ENCODE data around the gene TEKT2. TPM values are rescaled to one million over a fixed set of nuclear protein-coding genes. Genes with fewer than 3 reads are reported as not detected.

The TEKT2 gene, protein sequence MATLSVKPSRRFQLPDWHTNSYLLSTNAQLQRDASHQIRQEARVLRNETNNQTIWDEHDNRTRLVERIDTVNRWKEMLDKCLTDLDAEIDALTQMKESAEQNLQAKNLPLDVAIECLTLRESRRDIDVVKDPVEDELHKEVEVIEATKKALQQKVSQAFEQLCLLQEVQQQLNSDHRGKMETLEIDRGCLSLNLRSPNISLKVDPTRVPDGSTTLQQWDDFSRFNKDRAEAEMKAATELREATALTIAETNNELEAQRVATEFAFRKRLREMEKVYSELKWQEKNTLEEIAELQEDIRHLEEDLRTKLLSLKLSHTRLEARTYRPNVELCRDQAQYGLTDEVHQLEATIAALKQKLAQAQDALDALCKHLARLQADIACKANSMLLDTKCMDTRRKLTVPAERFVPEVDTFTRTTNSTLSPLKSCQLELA
- 0.08 TPM in 1 of 2 replicates, not detected in the other for polyA plus RNA-seq (2011; rRNA removed)
- 0.04 TPM in 1 of 2 replicates, not detected in the other for polyA plus RNA-seq (2012; cell fraction: cytosol; rRNA removed)
- polyA plus RNA-seq (2012; cell fraction: nucleus; rRNA removed) = 0.06 and 0.29 TPM in 2 replicates
- polyA plus RNA-seq (2017; fragmentation: RNase III; extraction: RNeasy Plus Mini Kit Qiagen cat#74134 plus additional on column Dnase treatment) = 0.05 to 0.12 TPM in 2 of 3 replicates, not detected in the other
- not detected in 2 replicates for polyA minus RNA-seq (2011; rRNA and poly(A)+ RNA removed)

- no peaks in the 10 kb centered on the region for H3K9me3 ChIP-seq
- WGBS (ENCODE audit: missing lambda C conversion rate) = 87% methylated on average over 29 of the region's 59 CpGs
- no peak within 1 kb of the TSS for H3K4me3 ChIP-seq
- CTCF ChIA-PET = no interaction called here
- no peak within 1 kb of the TSS for H3K27ac ChIP-seq
- no peak within 1 kb of the TSS for H3K4me2 ChIP-seq
- ATAC-seq = no peak
- H3K4me1 ChIP-seq = no peaks in the 10 kb centered on the region
- POLR2A ChIA-PET = no interaction called here
- DNase-seq (ENCODE audit: low read depth in 1 of 2, low spot score in 1 of 2) = no peak
- TF ChIP-seq ZFP36 (IDR thresholded peaks at IDR 0.05; ENCODE audit: borderline replicate concordance, partially characterized antibody) (no peak), ESRRA (IDR thresholded peaks at IDR 0.05; ENCODE audit: borderline replicate concordance, low read length) (no peak)
- TF ChIP-seq, protein P1, sequence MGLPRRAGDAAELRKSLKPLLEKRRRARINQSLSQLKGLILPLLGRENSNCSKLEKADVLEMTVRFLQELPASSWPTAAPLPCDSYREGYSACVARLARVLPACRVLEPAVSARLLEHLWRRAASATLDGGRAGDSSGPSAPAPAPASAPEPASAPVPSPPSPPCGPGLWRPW (IDR thresholded peaks at IDR 0.05) = no peak
- FAIRE-seq = no peak
These were observed at the start of gene TEKT2 for GRCh38 chr1:36083635-36084496. TSS of gene TEKT2 (plus strand) at chr1:36084094. CDS start at chr1:36084922, 828 bp downstream.

DNA sequence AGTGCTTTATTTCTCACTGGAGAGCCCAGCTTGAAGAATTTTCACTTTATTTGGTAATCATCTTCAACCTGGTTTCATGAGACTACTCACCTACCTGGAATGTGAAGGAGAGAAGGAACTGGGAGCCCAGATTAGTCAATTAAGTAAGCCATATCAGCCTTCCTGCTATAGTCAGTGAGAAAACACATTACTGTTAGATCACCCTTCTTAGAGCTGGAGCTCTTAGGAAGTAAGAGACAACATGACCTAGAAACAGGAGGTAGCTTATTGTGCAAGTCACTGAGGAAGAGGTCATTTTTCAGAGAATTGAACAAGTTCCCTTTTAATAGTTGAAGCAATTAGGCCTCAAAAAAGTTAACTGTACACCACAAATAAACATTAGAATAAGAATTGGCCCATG lies 49.2 kb upstream of the TEKT2 start:
- FAIRE-seq (no peak), ATAC-seq (peak in 1 of 2 experiments; percentile 33; a peak in 2 of 6 replicates), DNase-seq (ENCODE audit: low read depth in 1 of 2, low spot score in 1 of 2) (peak; percentile 2 to 21)
- Histone ChIP-seq H3K4me2 (no peak overlapping the region), H3K4me1 (peaks cover 6% of the 10 kb centered on the region; the same call in 1 of the 3 replicates), H3K9me3 (no peaks in the 10 kb centered on the region), H3K27ac (no peak overlapping the region), H3K4me3 (no peak overlapping the region)
- CTCF ChIA-PET = no interaction called here
- TF ChIP-seq HOXA7 (CRISPR knock-in tag; IDR thresholded peaks at IDR 0.05) (no peak), CBX2 (IDR thresholded peaks at IDR 0.05; ENCODE audit: borderline replicate concordance, low read depth) (no peak), POLR2AphosphoS2 (conservative IDR thresholded peaks at IDR 0.05; ENCODE audit: low read length) (no peak)
- POLR2A ChIA-PET = no interaction called here

GRCh38 chr1:36035154-36035553 lies 48.7 kb upstream of the TEKT2 start:
- ChIA-PET POLR2A (no interaction called here), CTCF (no interaction called here)
- H3K4me1 ChIP-seq = peaks cover 6% of the 10 kb centered on the region; the same call in 1 of the 3 replicates
- FAIRE-seq (no peak), DNase-seq (ENCODE audit: low read depth in 1 of 2, low spot score in 1 of 2) (no peak), ATAC-seq (no peak)
- 78% methylated on average over 3 of the region's 3 CpGs for WGBS (ENCODE audit: missing lambda C conversion rate)
- H3K4me2 ChIP-seq = no peak overlapping the region
- no peak overlapping the region for H3K4me3 ChIP-seq
- no peak overlapping the region for H3K27ac ChIP-seq
- TF ChIP-seq ATOH8 (CRISPR knock-in tag; IDR thresholded peaks at IDR 0.05; ENCODE audit: low read depth) = no peak
- TF ChIP-seq RCOR1 (IDR thresholded peaks at IDR 0.05; ENCODE audit: low read depth, low read length) = no peak
- TF ChIP-seq ZSCAN20 (CRISPR knock-in tag; IDR thresholded peaks at IDR 0.05) = no peak
- no peak for TF ChIP-seq MYC (IDR thresholded peaks at IDR 0.05; ENCODE audit: borderline replicate concordance, low read length)
- no peak for TF ChIP-seq PHF8 (IDR thresholded peaks at IDR 0.05; ENCODE audit: borderline replicate concordance, low read depth)
- no peak for TF ChIP-seq FOSB (CRISPR knock-in tag; IDR thresholded peaks at IDR 0.05)
- TF ChIP-seq, protein P2, sequence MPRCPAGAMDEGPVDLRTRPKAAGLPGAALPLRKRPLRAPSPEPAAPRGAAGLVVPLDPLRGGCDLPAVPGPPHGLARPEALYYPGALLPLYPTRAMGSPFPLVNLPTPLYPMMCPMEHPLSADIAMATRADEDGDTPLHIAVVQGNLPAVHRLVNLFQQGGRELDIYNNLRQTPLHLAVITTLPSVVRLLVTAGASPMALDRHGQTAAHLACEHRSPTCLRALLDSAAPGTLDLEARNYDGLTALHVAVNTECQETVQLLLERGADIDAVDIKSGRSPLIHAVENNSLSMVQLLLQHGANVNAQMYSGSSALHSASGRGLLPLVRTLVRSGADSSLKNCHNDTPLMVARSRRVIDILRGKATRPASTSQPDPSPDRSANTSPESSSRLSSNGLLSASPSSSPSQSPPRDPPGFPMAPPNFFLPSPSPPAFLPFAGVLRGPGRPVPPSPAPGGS (IDR thresholded peaks at IDR 0.05) = no peak
- TF ChIP-seq CBX2 (IDR thresholded peaks at IDR 0.05; ENCODE audit: borderline replicate concordance, low read depth) = no peak
- TF ChIP-seq EHMT2 (IDR thresholded peaks at IDR 0.05; ENCODE audit: low read depth) = no peak
- no peak for TF ChIP-seq HOXB5 (CRISPR knock-in tag; IDR thresholded peaks at IDR 0.05)
- no peaks in the 10 kb centered on the region for H3K9me3 ChIP-seq
